ENCODE measurements around the gene FBXO31. TPM values are rescaled to one million over a fixed set of nuclear protein-coding genes. Genes with fewer than 3 reads are reported as not detected.

FBXO31 gene
- total and polyA plus RNA-seq, 9 of the 15 experiments (the other 6 are each of a cell fraction or from before 2014, with no cell fraction given), result 0.18 to 33.3 (median 10.9) TPM

- TF ChIP-seq CEBPZ (IDR thresholded peaks at IDR 0.05; ENCODE audit: borderline replicate concordance, low read depth, low read length) (no peak), NCOA1 (IDR thresholded peaks at IDR 0.05; ENCODE audit: low read depth) (no peak), ZNF583 (CRISPR knock-in tag; IDR thresholded peaks at IDR 0.05) (no peak), ETS2 (tag; IDR thresholded peaks at IDR 0.05; ENCODE audit: borderline replicate concordance, poor library complexity, severe bottlenecking) (no peak), SMARCB1 (IDR thresholded peaks at IDR 0.05; ENCODE audit: insufficient read length, low read depth) (no peak), FOXA1 (IDR thresholded peaks at IDR 0.05; ENCODE audit: borderline replicate concordance) (no peak), ZNF133 (CRISPR knock-in tag; IDR thresholded peaks at IDR 0.05) (no peak), CREB1 (IDR thresholded peaks at IDR 0.05) (no peak), CREB1 (CRISPR knock-in tag; IDR thresholded peaks at IDR 0.05) (no peak), YY1 (IDR thresholded peaks at IDR 0.05; ENCODE audit: borderline replicate concordance in 1 of 3, control insufficient read depth in 1 of 3, extremely low read depth in 1 of 3, insufficient read depth in 3 of 3, insufficient read length in 1 of 3, insufficient replicate concordance in 2 of 3, low read depth in 1 of 3, low read length in 2 of 3) (peak in 1 of 3 experiments; percentile 6), ZNF79 (CRISPR knock-in tag; IDR thresholded peaks at IDR 0.05; ENCODE audit: low read depth) (no peak), ZNF431 (CRISPR knock-in tag; IDR thresholded peaks at IDR 0.05) (no peak), NONO (IDR thresholded peaks at IDR 0.05; ENCODE audit: low read depth in 2 of 2, low read length in 1 of 2) (no peak), ZNF174 (CRISPR knock-in tag; IDR thresholded peaks at IDR 0.05) (no peak), DLX4 (CRISPR knock-in tag; IDR thresholded peaks at IDR 0.05) (no peak), PRMT5 (CRISPR knock-in tag; IDR thresholded peaks at IDR 0.05) (no peak), L3MBTL2 (IDR thresholded peaks at IDR 0.05) (no peak), ZBTB17 (CRISPR knock-in tag; IDR thresholded peaks at IDR 0.05) (no peak), MAZ (CRISPR knock-in tag; conservative IDR thresholded peaks at IDR 0.05 in 1 of 2, IDR thresholded peaks at IDR 0.05 in 1 of 2) (no peak), FOXM1 (IDR thresholded peaks at IDR 0.05; ENCODE audit: low read depth) (no peak), FOXM1 (CRISPR knock-in tag; IDR thresholded peaks at IDR 0.05; ENCODE audit: low read depth) (no peak), TEAD4 (IDR thresholded peaks at IDR 0.05; ENCODE audit: low read length) (peak; percentile 66), TEAD4 (CRISPR knock-in tag; IDR thresholded peaks at IDR 0.05; ENCODE audit: borderline replicate concordance) (no peak), TFAM (CRISPR knock-in tag; conservative IDR thresholded peaks at IDR 0.05) (no peak), ZFP30 (CRISPR knock-in tag; IDR thresholded peaks at IDR 0.05; ENCODE audit: borderline replicate concordance) (no peak), GTF2E2 (tag; IDR thresholded peaks at IDR 0.05) (no peak)
- TF ChIP-seq, protein P1, sequence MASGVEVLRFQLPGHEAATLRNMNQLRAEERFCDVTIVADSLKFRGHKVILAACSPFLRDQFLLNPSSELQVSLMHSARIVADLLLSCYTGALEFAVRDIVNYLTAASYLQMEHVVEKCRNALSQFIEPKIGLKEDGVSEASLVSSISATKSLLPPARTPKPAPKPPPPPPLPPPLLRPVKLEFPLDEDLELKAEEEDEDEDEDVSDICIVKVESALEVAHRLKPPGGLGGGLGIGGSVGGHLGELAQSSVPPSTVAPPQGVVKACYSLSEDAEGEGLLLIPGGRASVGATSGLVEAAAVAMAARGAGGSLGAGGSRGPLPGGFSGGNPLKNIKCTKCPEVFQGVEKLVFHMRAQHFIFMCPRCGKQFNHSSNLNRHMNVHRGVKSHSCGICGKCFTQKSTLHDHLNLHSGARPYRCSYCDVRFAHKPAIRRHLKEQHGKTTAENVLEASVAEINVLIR (CRISPR knock-in tag; IDR thresholded peaks at IDR 0.05), result no peak
Measured at GRCh38 chr16:87295259-87295658, 88.3 kb downstream of the FBXO31 start (continued).

All from K562 (cell line).